ENCODE data around the gene TBC1D30. TPM values are rescaled to one million over a fixed set of nuclear protein-coding genes. Genes with fewer than 3 reads are reported as not detected.

The TBC1D30 gene
- total and polyA plus RNA-seq, 9 of the 15 experiments (the other 6 are each of a cell fraction or from before 2014, with no cell fraction given): 0.07 to 0.55 (median 0.20) TPM; not detected in 1

DNA sequence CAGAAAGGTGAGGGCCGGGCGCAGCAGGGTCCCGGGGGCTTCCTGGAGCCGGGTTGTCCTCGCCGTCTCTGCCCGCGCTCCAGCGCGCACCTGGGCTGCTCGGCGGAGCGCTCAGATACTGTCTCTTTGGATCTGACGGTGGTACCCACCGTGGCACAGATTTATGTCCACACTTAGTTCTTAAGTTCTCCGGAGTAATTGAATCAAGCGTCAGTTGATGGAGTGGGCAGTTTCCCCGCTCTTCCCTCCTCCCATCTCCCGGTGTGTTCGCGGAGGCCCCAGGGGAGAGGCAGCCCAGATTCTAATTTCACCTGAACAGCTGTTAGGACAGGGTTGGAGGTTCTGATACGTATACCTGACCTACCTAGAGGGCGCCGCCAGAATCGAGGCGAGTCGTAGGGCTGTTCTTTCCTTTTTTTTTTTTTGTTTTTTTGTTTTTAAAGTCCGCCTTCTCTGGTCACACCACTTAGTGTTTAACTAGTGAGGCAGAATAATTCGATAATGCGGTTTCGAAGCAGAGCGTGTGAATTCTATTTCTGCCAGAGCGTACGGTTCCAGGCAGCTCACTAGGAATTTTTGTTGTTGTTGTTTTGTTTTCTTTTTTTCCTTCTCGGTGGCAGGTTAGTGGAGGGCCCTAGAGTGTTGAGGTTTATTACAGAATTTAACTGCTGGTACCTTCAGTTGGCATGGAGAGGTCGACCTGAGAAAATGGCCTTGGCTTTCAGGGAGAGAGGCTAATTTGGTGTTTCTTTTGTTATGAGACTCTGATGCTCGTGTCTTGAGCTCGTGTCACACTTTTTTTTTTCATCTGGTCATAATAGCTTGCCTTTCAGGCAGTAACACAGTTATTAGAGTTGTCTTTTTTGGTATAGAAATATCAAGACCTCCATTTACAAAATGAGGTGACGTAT is 42.9 kb upstream of the TBC1D30 start:
- BruUV-seq (replicated peaks): no TSS peak
- Histone ChIP-seq H3K27ac (ENCODE audit: extremely low read depth, low read depth, low read length) (no peak overlapping the region), H3K4me2 (ENCODE audit: insufficient read depth, low read length) (no peak overlapping the region), H2AFZ (ENCODE audit: low read depth, low read length) (no peak overlapping the region), H3K4me3 (no peak overlapping the region), H3K36me3 (ENCODE audit: control insufficient read depth, insufficient read depth, low read length) (no peaks in the 10 kb centered on the region), H3K79me2 (ENCODE audit: control insufficient read depth, insufficient read depth, low read length) (no peaks in the 10 kb centered on the region), H3K9me1 (ENCODE audit: control insufficient read depth, insufficient read depth, low read length) (no peaks in the 10 kb centered on the region), H4K20me1 (replicated peaks; ENCODE audit: control insufficient read depth, insufficient read depth, low read length) (no peaks in the 10 kb centered on the region), H3K9ac (ENCODE audit: insufficient read depth in 1 of 2, low read depth in 2 of 2, low read length in 2 of 2) (no peak overlapping the region), H3K9me3 (replicated peaks; ENCODE audit: control insufficient read depth, insufficient read depth, low read depth, low read length) (no peaks in the 10 kb centered on the region), H3K4me1 (replicated peaks in 1 of 2; ENCODE audit: control insufficient read depth in 2 of 2, insufficient read depth in 2 of 2, low read length in 2 of 2) (peaks cover 0 to 13% of the 10 kb centered on the region in 2 experiments; a peak in 2 of 5 replicates), H3K27me3 (ENCODE audit: control insufficient read depth in 2 of 2, insufficient read depth in 2 of 2, low read length in 2 of 2) (peaks cover 35 to 55% of the 10 kb centered on the region in 2 experiments)
- TF ChIP-seq CBX2 (IDR thresholded peaks at IDR 0.05; ENCODE audit: insufficient read depth, low read length, poor library complexity, severe bottlenecking): peak; percentile 65
- no peak for TF ChIP-seq GABPB2 (CRISPR knock-in tag; conservative IDR thresholded peaks at IDR 0.05)
- TF ChIP-seq, protein P1, sequence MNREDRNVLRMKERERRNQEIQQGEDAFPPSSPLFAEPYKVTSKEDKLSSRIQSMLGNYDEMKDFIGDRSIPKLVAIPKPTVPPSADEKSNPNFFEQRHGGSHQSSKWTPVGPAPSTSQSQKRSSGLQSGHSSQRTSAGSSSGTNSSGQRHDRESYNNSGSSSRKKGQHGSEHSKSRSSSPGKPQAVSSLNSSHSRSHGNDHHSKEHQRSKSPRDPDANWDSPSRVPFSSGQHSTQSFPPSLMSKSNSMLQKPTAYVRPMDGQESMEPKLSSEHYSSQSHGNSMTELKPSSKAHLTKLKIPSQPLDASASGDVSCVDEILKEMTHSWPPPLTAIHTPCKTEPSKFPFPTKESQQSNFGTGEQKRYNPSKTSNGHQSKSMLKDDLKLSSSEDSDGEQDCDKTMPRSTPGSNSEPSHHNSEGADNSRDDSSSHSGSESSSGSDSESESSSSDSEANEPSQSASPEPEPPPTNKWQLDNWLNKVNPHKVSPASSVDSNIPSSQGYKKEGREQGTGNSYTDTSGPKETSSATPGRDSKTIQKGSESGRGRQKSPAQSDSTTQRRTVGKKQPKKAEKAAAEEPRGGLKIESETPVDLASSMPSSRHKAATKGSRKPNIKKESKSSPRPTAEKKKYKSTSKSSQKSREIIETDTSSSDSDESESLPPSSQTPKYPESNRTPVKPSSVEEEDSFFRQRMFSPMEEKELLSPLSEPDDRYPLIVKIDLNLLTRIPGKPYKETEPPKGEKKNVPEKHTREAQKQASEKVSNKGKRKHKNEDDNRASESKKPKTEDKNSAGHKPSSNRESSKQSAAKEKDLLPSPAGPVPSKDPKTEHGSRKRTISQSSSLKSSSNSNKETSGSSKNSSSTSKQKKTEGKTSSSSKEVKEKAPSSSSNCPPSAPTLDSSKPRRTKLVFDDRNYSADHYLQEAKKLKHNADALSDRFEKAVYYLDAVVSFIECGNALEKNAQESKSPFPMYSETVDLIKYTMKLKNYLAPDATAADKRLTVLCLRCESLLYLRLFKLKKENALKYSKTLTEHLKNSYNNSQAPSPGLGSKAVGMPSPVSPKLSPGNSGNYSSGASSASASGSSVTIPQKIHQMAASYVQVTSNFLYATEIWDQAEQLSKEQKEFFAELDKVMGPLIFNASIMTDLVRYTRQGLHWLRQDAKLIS (CRISPR knock-in tag; IDR thresholded peaks at IDR 0.05): no peak
- WGBS (ENCODE audit: insufficient coverage, low coverage, missing lambda C conversion rate): 28% methylated on average over 34 of the region's 39 CpGs
- ChIA-PET CTCF (ENCODE audit: low intra/inter-chr PET ratio) (interaction anchor here (0.9 kb wide), 1 partner anchor 14 kb away, joined by 3 read pairs; no protein-coding TSS in a partner anchor), POLR2A (no interaction called here)
- no peak for DNase-seq (ENCODE audit: extremely low read depth in 1 of 4, low spot score in 3 of 4)
- no peak for FAIRE-seq
- 0 out of 3 replicates have a peak, but pooled peaks have one; percentile 19 for ATAC-seq
- intact Hi-C loops (cut with micrococcal nuclease) (no loop called here), in situ Hi-C loops (cut with MboI) (no loop called here)
